Measurements from ENCODE around the gene AMPD3.
A peak's percentile ranks its signal among the peaks of the same experiment; 100 is the strongest.

AMPD3 gene

DNA sequence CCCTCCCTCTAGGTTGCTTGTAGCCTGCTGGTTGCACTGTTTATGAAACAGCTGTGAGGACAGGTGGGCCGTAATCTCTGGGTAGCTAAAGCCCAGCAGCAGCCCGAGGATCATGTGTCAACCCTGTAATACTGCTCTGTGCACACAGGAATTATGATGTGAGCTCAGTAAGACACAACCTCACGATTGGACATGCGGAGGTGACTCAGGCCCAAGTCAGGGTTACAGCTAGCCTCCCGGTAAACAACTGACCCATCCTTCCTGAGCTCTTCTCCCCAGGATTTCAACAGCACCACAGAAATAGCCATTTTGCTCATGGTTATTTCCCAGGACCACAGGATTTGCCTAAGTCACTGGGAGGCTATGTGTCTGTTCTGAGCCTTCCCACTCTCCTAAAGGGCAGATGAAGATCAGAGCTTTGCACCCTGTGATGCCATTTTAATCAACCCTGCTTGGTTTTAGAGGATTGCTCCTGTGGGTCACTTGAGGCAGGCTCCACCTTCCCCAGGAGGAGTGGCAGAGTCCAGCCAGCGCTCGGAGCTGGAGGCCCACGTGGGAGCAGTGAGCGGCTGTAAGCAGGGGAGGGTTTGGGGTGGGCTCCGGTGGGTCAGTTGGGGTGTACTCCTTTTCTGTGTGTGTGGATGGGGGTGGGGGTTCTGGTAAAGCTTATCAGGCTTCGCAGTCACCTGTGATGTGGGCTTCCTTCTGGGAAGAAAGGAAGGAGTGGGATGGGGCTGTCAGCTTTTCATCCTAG is at the start of gene AMPD3:
Gene AMPD3 (plus strand): TSS at position 387 of the 754 bp plus-strand sequence. CDS start 6,256 bp downstream, outside the sequence.
- DNase-seq (ENCODE audit: low read depth in 4 of 4, low spot score in 1 of 4), result no peak

DNA sequence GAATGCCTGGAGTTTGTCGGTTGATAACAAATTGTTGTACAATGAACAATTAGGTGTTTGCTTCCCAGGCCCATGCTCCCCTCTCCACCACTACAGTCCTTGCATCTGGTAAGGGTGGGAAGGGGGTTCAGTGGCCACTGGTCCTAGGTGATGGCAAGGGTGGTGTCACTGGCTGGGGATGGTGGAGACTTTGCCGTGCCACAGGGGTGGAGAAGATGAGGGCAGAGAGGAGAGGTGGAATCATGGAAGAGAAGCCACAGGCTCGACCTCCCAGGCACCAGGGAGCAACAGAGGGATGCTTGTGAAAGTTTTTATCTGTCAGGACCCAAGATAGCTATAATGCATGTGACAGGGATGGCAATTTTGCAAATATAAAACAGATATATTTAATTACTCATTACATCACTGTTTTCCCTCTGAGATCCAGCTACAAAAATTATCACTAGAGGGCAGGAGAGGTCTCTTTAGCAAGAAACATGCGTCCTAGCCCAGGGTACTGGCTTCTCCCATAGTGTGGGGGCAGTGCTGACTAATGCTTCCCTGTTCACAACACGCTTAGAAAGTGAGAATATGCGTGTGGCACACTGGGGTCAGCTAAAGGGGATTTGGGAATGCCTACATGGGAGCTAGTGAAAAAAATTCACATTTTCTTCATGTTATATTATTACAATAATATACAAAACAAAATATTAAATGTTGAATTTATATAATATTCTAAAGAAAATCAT is 49.0 kb upstream of the AMPD3 start:
- peak in 3 of 4 experiments; percentile 7 to 25 (median 25) for DNase-seq (ENCODE audit: low read depth in 4 of 4, low spot score in 1 of 4)

DNA sequence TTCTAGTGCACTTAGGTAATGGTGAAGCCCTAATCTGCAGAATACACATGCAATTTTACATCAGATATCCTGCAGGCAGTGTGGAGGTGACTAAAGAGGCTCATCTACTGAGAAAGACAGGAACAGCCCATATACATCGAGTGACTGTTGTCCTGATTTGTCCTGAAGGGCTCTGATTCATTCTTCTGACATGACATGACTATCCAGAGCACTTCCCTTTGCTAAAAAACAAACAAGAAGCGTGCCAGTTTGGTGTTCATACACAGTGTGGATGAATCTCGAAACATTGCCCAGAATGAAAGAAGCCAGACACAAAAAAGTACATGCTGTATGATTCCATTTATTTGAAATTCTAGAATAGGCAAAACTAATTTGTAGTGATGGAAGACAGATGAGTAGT is 48.0 kb upstream of the AMPD3 start:
- DNase-seq (ENCODE audit: low read depth in 4 of 4, low spot score in 1 of 4), result no peak

DNA sequence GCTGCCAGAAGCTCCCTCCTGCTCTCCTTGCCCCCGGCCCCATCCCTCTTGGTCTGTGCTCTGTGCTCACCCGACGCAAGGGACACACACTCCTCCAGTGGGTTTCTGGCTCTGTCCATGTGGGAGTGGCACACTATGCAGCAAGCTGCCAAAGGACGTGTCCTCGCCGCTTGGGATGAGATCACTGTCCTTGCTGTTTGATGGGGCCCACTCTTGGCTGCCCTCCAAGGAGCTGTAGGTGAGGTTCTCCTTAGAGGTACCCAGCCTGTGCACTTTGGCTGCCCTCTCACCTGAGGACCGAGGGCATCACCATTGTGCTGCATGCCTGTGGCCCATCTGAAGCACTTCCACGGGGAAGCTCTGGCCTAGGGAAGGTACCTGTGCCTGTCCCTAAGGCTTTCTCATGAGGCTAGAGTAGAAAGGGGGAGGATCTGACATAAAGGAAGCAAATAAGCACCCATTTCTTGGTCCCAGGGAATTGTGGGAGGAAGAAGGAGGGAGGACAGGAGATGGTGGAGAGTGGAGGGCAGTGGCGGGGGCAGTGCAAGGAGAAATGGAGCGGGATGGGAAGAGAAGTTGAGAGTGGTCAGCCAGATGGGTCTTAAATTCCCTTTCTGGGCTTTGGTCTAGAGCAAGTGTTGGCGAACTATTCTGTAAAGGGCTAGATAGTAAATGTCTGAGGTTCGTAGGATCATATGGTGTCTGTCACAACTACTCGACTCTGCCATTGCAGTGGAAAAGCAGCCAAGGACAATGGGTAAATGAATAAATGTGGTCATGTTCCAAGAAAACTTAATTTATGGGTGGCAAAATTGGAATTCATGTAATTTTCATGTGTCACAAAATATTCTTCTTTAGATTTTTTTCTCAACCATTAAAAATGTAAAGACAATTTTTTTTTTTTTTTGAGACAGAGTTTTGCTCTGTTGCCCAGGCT is 47.0 kb upstream of the AMPD3 start:
- no peak for DNase-seq (ENCODE audit: low read depth in 4 of 4, low spot score in 1 of 4)

DNA sequence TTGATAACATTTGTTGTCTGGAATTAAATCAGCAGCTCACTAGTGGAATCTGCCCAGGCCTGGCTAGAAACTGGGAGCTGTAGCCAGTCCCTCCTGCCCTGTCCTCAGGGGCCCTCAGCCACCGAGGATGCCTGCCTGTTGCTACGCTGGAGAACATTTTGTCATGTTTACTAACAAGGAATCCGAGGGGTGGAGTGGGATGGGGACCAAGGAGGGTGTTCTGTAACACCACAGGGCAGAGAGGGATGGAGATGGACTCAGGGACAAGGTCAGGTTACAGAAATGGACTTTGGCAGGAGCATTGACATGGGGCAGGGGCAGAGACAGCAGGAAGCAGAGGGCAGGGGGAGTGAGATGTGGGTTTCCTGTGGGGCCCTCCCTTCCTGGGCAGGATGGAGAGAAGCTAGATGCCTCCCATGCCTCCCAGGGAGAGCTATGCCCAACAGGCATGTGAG is 45.8 kb upstream of the AMPD3 start:
- no peak for DNase-seq (ENCODE audit: low read depth in 4 of 4, low spot score in 1 of 4)

DNA sequence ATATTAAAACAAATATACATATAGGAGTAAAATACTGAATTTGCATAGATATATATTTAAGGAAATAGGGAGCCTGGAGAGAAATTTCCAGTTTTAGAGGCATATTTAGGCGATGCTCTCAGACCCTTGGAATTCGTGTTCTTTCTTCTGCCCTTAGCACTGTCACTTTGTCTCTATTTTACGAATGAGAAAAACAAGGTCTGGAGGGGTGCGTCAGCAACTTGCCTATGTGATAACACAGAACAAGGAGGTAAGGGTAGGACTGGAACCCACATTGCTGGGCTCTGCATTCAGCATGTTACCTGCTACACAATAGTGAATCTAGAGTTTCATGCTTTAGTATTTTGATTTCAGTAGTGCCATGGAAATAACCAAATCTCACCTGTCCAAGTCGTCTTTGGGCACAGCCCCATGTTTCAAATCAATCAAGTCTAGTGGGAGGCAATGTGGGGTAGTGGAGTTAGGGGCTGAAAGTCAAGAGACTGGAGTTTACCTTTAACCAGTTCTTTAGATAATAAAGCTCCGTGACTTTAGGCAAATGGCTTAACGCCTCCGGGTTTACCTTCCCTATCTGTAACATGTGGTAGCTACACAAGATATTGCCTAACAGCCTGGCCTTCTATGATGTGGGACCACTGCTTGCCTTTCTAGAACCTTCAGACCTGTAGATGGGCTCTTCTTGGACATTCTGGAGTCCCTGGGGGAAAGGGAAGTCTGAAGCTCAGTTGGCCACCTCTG is 44.8 kb upstream of the AMPD3 start:
- no peak for DNase-seq (ENCODE audit: low read depth in 4 of 4, low spot score in 1 of 4)

DNA sequence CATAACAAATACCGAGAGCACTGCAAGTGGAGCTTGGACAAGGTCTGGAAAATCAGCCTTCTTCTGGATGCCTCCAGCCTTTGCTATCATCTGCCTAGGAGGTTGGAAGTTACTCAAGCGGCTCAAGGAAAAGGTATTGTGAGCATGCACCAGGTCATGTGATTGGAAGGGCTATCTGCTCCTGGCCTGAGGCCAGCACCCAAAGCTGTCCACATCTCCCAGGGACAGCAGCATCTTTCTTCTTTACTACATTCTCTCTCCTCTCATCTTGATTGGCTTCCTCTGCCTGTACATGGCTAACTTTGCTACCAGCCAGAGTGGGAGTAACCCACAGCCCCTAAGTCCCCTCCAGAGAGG is 44.2 kb upstream of the AMPD3 start:
- no peak for DNase-seq (ENCODE audit: low read depth in 4 of 4, low spot score in 1 of 4)

DNA sequence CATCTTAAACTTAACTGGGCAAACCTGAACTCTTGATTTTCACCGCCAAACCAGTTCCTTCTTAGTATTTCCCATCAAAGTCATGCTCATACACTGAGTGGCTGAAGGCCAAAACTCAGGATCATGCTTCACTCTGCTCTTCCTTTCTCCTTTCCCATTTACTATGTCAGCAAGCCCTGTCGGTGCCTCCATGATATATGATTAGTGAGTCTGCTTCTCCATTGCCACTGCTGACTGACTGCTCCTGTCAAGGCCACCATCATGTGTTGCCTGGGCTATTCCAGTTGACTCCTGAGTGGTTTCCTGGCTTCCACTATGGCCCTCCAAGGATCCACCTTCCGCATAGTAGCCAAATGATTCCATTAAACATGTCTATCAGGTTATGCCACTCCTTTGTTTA is 42.8 kb upstream of the AMPD3 start:
- no peak for DNase-seq (ENCODE audit: low read depth in 4 of 4, low spot score in 1 of 4)

DNA sequence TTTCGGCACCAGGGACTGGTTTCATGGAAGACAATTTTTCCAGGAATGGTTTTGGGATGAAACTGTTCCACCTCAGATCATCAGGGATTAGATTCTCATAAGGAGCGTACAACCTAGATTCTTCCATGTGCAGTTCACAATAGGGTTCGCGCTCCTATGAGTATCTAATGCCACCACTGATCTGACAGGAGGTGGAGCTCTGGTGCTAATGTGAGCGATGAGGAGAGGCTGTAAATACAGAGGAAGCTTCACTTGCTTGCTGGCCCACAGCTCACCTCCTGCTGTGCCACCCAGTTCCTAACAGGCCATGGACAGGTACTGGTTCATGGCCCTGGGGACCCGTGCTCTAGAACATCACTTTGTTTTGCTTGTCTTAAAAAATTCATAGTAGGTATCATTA is 41.8 kb upstream of the AMPD3 start:
- DNase-seq (ENCODE audit: low read depth in 4 of 4, low spot score in 1 of 4), result peak in 1 of 4 experiments; percentile 5

DNA sequence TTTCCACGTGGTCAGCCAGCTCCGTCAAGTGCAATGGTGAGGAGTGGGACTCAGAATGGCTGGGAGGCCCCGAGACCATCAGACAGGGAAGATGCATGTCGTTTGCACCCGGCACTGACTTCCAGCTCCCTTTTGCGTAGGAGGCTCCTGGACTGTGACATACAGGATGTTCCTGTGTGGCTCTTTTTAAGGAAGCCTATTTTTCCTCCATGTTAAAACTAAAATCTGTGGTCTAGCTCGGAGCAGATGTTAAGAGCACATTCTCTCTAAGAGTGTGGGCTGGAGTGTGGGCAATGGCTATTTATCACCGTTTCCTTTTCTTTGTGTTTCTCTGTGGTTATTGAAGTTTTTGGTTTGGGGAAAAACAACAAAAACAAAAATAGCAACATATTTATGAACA is 40.9 kb upstream of the AMPD3 start:
- no peak for DNase-seq (ENCODE audit: low read depth in 4 of 4, low spot score in 1 of 4)

DNA sequence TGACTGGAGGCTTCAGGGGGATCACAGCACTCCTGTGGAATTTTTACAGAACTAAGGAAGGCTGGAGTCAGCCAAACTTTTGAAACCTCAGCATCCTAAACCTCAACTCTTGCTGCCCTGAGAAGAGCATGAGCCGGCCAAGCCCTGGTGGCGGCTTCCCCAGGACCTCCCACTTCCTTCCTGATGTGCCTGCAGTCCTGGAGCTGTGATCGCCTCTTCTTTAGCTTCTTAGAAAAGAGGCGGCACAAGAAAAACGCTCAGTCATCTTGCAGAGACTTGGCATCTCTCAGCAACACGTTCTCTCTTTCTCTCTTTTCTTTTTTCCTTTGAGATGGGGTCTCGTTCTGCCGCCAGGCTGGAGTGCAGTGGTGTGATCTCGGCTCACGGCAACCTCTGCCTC is 40.4 kb upstream of the AMPD3 start:
- no peak for DNase-seq (ENCODE audit: low read depth in 4 of 4, low spot score in 1 of 4)

DNA sequence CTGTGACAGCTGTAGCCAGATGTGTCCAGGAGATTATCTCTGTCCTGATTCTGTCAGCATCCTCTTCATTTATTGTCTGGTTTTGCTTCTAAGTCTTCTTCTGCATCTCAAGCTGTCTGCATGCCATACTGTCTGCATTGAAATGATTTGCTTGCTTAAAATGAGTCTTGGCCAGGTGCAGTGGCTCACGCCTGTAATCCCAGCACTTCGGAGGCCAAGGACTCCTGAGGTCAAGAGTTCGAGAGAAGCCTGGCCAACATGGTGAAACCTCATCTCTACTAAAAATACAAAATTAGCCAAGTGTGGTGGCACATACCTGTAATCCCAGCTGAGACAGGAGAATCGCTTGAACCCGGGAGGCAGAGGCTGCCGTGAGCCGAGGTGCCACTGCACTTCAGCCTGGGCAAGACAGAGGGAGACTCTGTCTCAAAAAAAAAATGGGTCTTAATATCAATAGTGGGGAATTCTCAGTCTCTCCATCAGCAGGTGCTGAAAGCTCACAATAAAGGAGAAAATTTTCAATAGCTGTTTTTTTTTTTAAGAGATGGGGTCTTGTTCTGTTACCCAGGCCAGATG is 39.2 kb upstream of the AMPD3 start:
- no peak for DNase-seq (ENCODE audit: low read depth in 4 of 4, low spot score in 1 of 4)

DNA sequence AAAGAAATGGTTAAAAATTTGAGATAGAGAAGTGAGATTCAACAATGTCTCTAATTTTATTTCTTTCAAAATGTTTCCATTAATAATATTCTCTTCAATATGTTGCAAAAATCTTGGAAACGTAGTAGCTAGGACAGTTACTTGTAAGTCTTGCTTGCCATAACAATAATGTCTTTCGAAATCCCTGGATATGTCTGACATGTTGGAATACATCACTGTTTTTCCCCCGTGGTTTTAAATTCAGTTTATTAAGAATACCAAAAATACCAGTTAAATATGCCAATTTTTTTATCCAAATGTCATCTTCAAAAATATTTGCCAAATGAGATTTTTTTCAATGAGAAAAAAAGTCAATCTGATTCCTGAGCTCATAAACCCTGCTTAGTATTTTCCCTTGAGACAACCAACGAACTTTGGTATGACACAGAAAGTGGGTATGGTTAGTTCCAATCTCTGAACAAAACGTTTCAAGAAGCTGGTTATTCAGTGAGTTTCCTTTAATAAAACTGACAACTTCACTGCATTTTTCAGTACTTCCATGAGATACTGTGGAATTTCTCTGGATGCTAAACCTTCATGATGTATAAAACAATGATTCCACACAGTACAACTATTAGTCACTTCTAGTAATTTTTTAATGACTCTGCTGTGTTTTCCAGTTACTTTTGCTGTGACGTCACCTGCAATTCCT is 36.7 kb upstream of the AMPD3 start:
- no peak for DNase-seq (ENCODE audit: low read depth in 4 of 4, low spot score in 1 of 4)

DNA sequence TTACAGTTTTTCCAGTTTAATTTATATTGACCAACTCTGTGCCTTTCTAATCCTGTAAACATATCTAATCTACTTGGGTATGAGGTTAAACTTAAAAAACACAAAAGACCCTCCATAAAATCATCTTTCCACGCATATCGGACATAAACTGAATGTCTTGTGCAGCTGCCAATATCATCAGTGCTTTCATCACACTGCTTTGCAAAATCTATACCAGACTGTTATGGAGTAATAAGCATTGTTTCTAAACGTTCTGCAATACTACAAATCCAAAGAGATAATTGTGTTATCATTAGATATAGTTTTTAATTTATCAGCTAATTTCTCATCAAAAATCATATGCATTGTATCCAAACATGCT is 36.1 kb upstream of the AMPD3 start:
- DNase-seq (ENCODE audit: low read depth in 4 of 4, low spot score in 1 of 4), result no peak

DNA sequence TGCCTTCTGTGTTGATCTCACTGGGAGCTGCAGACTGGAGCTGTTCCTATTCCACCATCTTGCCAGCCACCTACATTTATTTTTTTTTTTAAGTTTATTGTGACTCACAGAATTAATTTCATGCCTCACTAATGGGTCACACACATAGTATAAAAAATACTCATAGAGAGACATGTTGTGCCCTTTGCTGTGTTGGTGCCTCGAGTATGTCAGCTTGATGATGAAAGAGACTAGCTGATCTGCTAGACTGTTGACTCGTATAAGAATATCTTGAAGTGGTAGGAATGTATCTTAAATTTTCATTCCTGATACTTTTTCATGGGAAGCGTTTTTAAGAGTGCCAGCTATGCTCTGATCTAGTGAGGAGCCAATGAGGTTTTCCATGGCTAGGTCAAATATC is 28.6 kb upstream of the AMPD3 start:
- DNase-seq (ENCODE audit: low read depth in 4 of 4, low spot score in 1 of 4), result no peak

DNA sequence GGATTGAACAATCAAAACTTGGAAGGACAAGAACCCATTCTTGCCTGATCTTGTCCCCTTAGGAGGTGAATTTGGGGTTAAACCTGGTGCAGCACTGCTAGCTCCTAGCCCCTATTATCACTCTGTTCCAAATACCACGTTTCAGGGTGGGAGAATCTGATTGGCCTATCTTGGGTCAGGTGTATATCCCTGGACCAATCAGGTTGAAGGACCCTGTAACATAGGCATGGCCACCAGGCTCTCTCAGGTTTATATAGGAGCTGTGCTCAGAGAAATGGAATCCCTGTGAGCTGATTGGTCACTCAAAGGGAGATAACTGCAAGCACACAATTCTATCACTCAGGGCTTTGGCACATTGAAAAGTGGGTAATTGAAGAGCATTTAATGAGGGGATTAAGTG is 26.6 kb upstream of the AMPD3 start:
- no peak for DNase-seq (ENCODE audit: low read depth in 4 of 4, low spot score in 1 of 4)

DNA sequence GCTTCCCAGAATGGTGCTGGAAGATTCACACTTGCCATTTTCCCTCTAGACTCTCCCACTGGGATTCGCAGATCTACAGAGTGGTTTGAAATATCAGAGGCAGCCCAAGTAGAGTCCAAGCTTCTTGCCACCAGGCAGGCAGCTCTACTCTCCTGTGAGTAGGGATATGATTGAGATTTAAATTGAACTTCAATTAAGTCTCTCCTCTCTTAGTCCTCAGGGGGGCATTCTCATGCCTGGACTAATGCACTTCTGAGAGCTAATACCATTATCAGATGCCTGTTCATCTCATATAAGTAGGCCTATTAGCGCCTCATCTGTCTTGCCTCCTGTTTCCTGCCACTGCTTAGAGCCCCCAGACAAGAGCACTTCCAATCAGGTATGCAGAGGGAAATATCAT is 25.5 kb upstream of the AMPD3 start:
- no peak for DNase-seq (ENCODE audit: low read depth in 4 of 4, low spot score in 1 of 4)

DNA sequence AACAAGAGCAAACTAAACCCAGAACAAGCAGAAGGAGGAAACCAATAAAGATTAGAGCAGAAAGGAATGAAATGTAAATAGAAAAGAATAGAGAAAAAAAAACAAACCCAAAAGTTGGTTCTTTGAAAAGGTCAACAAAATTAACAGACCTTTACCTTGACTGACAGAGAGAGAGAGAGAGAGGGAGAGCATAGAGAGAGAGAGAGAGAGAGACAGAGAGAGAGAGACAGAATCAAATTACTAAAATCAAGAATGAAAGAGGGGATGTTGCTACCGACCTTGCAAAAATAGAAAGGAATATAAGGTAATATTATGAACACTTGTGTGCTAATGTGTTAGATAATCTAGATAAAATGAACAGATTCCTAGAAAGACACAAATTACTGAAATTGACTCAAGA is 22.6 kb upstream of the AMPD3 start:
- DNase-seq (ENCODE audit: low read depth in 4 of 4, low spot score in 1 of 4), result no peak

DNA sequence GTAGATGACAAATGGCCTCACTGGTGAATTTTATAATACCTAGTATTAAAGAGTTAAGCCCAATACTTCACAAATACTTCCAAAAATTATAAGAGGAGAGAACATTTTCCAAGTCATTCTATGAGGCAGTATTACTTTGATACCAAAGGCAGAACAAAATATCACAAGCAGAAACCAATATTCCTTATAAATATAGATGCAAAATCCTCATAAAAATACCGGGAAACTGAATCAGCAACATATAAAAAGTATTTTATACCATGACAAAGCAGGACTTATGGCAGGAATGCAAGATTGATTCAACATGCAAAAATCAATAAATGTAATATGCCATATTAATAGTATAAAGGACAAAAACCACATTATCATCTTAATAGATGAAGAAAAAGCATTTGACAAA is 22.1 kb upstream of the AMPD3 start:
- no peak for DNase-seq (ENCODE audit: low read depth in 4 of 4, low spot score in 1 of 4)

DNA sequence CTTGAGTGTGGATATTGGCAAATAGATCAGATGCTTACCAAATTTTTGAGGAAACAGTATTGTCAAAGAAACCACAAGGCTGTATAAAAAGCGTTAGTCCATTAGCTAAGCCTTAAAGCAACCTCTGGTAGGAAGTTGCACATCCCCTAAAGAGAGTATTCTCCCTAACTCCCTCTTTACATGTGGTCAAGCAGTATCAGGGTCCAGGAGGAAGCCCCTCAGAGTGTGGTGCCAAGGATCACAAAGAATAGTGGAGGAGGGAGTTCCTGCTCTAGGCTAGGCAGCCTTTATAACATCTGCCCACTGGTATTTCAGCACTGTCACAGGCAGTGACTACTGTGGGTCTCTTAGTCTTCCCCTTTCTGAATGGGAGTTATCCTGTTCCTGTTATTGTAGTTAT is 18.8 kb upstream of the AMPD3 start:
- no peak for DNase-seq (ENCODE audit: low read depth in 4 of 4, low spot score in 1 of 4)

Data from stimulated activated CD4-positive, alpha-beta T cell treated with anti-CD3 and anti-CD28 coated beads, Interleukin-1b, Interleukin-23, amount 100 ng/mL, for 24 hours (primary cell).